Measurements from ENCODE around the gene PCDHB15.
"Not testable (repeated sequence)": the region's sequence is repeated elsewhere in the genome, so short reads cannot be mapped to it uniquely, and the experiment has no call there.

DNA sequence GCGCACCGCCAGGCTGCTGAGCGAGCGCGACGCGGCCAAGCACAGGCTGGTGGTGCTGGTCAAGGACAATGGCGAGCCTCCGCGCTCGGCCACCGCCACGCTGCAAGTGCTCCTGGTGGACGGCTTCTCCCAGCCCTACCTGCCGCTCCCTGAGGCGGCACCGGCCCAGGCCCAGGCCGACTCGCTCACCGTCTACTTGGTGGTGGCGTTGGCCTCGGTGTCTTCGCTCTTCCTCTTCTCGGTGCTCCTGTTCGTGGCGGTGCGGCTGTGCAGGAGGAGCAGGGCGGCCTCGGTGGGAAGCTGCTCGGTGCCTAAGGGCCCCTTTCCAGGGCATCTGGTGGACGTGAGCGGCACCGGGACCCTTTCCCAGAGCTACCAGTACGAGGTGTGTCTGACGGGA, 43.5 kb upstream of the PCDHB15 start:
- TF ChIP-seq, protein P1, sequence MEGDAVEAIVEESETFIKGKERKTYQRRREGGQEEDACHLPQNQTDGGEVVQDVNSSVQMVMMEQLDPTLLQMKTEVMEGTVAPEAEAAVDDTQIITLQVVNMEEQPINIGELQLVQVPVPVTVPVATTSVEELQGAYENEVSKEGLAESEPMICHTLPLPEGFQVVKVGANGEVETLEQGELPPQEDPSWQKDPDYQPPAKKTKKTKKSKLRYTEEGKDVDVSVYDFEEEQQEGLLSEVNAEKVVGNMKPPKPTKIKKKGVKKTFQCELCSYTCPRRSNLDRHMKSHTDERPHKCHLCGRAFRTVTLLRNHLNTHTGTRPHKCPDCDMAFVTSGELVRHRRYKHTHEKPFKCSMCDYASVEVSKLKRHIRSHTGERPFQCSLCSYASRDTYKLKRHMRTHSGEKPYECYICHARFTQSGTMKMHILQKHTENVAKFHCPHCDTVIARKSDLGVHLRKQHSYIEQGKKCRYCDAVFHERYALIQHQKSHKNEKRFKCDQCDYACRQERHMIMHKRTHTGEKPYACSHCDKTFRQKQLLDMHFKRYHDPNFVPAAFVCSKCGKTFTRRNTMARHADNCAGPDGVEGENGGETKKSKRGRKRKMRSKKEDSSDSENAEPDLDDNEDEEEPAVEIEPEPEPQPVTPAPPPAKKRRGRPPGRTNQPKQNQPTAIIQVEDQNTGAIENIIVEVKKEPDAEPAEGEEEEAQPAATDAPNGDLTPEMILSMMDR (conservative IDR thresholded peaks at IDR 0.05; ENCODE audit: low read length) = not testable (repeated sequence)
- TF ChIP-seq EZH2phosphoT487 (IDR thresholded peaks at IDR 0.05; ENCODE audit: borderline replicate concordance) = not testable (repeated sequence)

Data from Loucy (cell line).